ENCODE data around the gene PPFIBP2.

Gene PPFIBP2

GRCh38 chr11:7621090-7621489 lies 107.3 kb downstream of the PPFIBP2 start:
- FAIRE-seq (no peak), DNase-seq (ENCODE audit: insufficient read length, low spot score) (no peak)

GRCh38 chr11:7621554-7621953 lies 107.8 kb downstream of the PPFIBP2 start:
- DNase-seq (ENCODE audit: insufficient read length, low spot score) (no peak), FAIRE-seq (no peak)

- no peak for FAIRE-seq
- no peak for DNase-seq (ENCODE audit: insufficient read length, low spot score)
These were observed 108.9 kb downstream of the PPFIBP2 start for GRCh38 chr11:7622721-7623120.

GRCh38 chr11:7628660-7629059 lies 114.9 kb downstream of the PPFIBP2 start:
- no peak for DNase-seq (ENCODE audit: insufficient read length, low spot score)
- no peak for FAIRE-seq

GRCh38 chr11:7630002-7630401 lies 116.2 kb downstream of the PPFIBP2 start:
- DNase-seq (ENCODE audit: insufficient read length, low spot score) (no peak), FAIRE-seq (no peak)

GRCh38 chr11:7632211-7632610 lies 118.4 kb downstream of the PPFIBP2 start:
- FAIRE-seq: no peak
- DNase-seq (ENCODE audit: insufficient read length, low spot score): no peak

GRCh38 chr11:7635137-7635536 lies 121.3 kb downstream of the PPFIBP2 start:
- DNase-seq (ENCODE audit: insufficient read length, low spot score) (no peak), FAIRE-seq (no peak)

GRCh38 chr11:7635708-7636107 lies 121.9 kb downstream of the PPFIBP2 start:
- FAIRE-seq (no peak), DNase-seq (ENCODE audit: insufficient read length, low spot score) (no peak)

GRCh38 chr11:7636350-7636749 lies 122.6 kb downstream of the PPFIBP2 start:
- DNase-seq (ENCODE audit: insufficient read length, low spot score) (no peak), FAIRE-seq (no peak)

- no peak for FAIRE-seq
- DNase-seq (ENCODE audit: insufficient read length, low spot score): no peak
These were observed 123.8 kb downstream of the PPFIBP2 start for GRCh38 chr11:7637447-7638157.

- peak; percentile 13 for DNase-seq (ENCODE audit: insufficient read length, low spot score)
- FAIRE-seq: peak; percentile 64
These were observed 125.2 kb downstream of the PPFIBP2 start for GRCh38 chr11:7638710-7639642.

- FAIRE-seq: no peak
- no peak for DNase-seq (ENCODE audit: insufficient read length, low spot score)
These were observed 125.8 kb downstream of the PPFIBP2 start for GRCh38 chr11:7639643-7640025.

- FAIRE-seq: no peak
These were observed 127.0 kb downstream of the PPFIBP2 start for GRCh38 chr11:7640816-7641215.

GRCh38 chr11:7642747-7643146 lies 128.9 kb downstream of the PPFIBP2 start:
- FAIRE-seq: no peak
- DNase-seq (ENCODE audit: insufficient read length, low spot score): no peak

More at GRCh38 chr11:7640816-7641215, 127.0 kb downstream of the PPFIBP2 start:
- DNase-seq (ENCODE audit: insufficient read length, low spot score): no peak

- DNase-seq (ENCODE audit: insufficient read length, low spot score): no peak
- no peak for FAIRE-seq
These were observed 129.5 kb downstream of the PPFIBP2 start for GRCh38 chr11:7643314-7643713.

- DNase-seq (ENCODE audit: insufficient read length, low spot score) (no peak), FAIRE-seq (no peak)
These were observed 131.4 kb downstream of the PPFIBP2 start for GRCh38 chr11:7645206-7645605.

GRCh38 chr11:7646866-7647265 lies 133.1 kb downstream of the PPFIBP2 start:
- DNase-seq (ENCODE audit: insufficient read length, low spot score): no peak
- FAIRE-seq: no peak

- no peak for DNase-seq (ENCODE audit: insufficient read length, low spot score)
- no peak for FAIRE-seq
These were observed 134.5 kb downstream of the PPFIBP2 start for GRCh38 chr11:7648264-7648663.

GRCh38 chr11:7651140-7651551 lies 137.3 kb downstream of the PPFIBP2 start:
- no peak for FAIRE-seq

GRCh38 chr11:7651700-7652099 lies 137.9 kb downstream of the PPFIBP2 start:
- DNase-seq (ENCODE audit: insufficient read length, low spot score): no peak
- FAIRE-seq: no peak

More at GRCh38 chr11:7651140-7651551, 137.3 kb downstream of the PPFIBP2 start:
- no peak for DNase-seq (ENCODE audit: insufficient read length, low spot score)

- DNase-seq (ENCODE audit: insufficient read length, low spot score) (no peak), FAIRE-seq (no peak)
These were observed 140.5 kb downstream of the PPFIBP2 start for GRCh38 chr11:7654195-7654705.

All from GM19239 (cell line).